ENCODE measurements around the gene PPP1R1B. TPM values are rescaled to one million over a fixed set of nuclear protein-coding genes. Genes with fewer than 3 reads are reported as not detected.

PPP1R1B gene
- total and polyA plus RNA-seq, 2 donors (not counting 1 experiment from before 2014, with no cell fraction given) = not detected

DNA sequence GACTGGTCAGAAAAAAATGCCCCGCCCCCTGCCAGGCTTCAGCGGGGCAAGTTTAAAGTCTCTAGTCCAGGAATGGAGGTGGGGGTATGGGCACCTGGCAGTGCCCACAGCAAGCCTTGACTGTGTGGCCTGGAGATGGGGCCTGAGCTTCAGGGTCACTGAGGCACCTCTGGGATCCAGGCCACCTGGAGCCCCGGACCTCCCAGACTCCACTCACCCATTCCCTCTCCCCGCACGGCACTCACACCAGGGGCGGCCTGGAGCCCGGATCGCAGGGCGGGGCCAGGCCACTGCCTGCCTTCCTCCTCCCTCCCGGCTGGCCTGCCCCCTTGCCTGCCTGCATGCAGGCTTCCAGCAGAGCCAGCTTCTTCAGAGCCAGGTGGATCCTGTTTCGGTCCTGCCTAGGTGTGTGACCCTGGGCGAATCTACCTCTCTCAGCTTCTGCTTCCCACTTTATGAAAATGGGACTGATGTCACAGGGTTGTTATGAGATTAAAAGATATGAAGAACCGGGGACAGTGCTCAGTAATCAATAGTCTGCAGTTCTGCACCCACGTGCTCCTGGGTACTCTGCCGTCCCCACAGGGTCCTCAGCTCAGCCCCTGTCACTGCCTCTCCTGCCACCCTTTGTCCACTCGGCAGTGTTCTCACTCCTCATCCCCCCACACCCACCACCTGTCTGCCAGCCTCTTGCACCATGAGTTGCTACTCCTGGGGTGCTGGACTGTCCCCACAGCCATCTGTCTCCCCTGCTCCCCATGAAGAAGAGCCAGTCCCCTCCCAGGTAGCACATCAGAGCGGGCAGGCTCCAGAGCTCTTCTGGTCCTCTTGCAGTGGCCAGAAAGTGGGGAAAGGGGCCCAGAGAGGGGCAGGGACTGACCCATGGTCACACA, 37.2 kb downstream of the PPP1R1B start:
- ChIA-PET POLR2A (interaction anchor here (0.6 kb wide), 2 partner anchors 67 to 276 kb away, joined by 4 to 7 read pairs; no protein-coding TSS in a partner anchor), CTCF (interaction anchor here (1.1 kb wide), 1 partner anchor 9 kb away, joined by 3 read pairs; no protein-coding TSS in a partner anchor)
- TF ChIP-seq CTCF (IDR thresholded peaks at IDR 0.05) = no peak
- TF ChIP-seq EZH2 (IDR thresholded peaks at IDR 0.05; ENCODE audit: borderline replicate concordance, insufficient read depth, low read depth, low read length, poor library complexity, severe bottlenecking) = no peak
- H4K20me1 ChIP-seq (ENCODE audit: control insufficient read depth, insufficient read depth, low read length, poor library complexity, severe bottlenecking) = no peaks in the 10 kb centered on the region
- Mint-ChIP-seq H3K4me3 (no peak overlapping the region), H3K27ac (no peak overlapping the region), H3K9me3 (ENCODE audit: insufficient read depth) (no peaks in the 10 kb centered on the region), H3K4me1 (peaks cover 41% of the 10 kb centered on the region), H3K27me3 (peaks cover 13% of the 10 kb centered on the region)
- H3K36me3 ChIP-seq (replicated peaks in 1 of 2; ENCODE audit: control extremely low read depth in 1 of 2, control insufficient read depth in 1 of 2, extremely low read depth in 1 of 2, insufficient read depth in 2 of 2, low read length in 1 of 2) = peaks cover 0 to 30% of the 10 kb centered on the region in 2 experiments
- peaks cover 44 to 57% of the 10 kb centered on the region in 2 donors for H3K4me1 ChIP-seq (ENCODE audit: control insufficient read depth in 2 of 2, insufficient read depth in 2 of 2, low read length in 2 of 2)
- H2AFZ ChIP-seq (ENCODE audit: insufficient read depth, low read depth, low read length, poor library complexity, severe bottlenecking) = no peak overlapping the region
- H3K79me2 ChIP-seq (ENCODE audit: control insufficient read depth, insufficient read depth, low read length) = peaks cover 7% of the 10 kb centered on the region
- no peak for DNase-seq
- H3K27ac ChIP-seq (ENCODE audit: low read length in 2 of 2) = no peak overlapping the region
- peaks cover 0 to 18% (median 7%) of the 10 kb centered on the region in 4 experiments for H3K27me3 ChIP-seq (replicated peaks in 1 of 4; ENCODE audit: control extremely low read depth in 1 of 4, control insufficient read depth in 3 of 4, insufficient read depth in 4 of 4, low read length in 3 of 4)
- intact Hi-C loops (cut with micrococcal nuclease) = no loop called here
- no peak overlapping the region for H3K9ac ChIP-seq (ENCODE audit: low read length)
- ATAC-seq (ENCODE audit: low read depth) = no peak
- H3K9me3 ChIP-seq (ENCODE audit: control extremely low read depth in 1 of 3, control insufficient read depth in 2 of 3, insufficient read depth in 1 of 3, low read length in 2 of 3) = no peaks in the 10 kb centered on the region
- 78% methylated on average over 12 of the region's 17 CpGs for WGBS (ENCODE audit: insufficient coverage)
- H3K4me2 ChIP-seq (replicated peaks; ENCODE audit: low read depth, low read length, poor library complexity, severe bottlenecking) = no peak overlapping the region
- H3K4me3 ChIP-seq (ENCODE audit: control extremely low read depth in 1 of 5, extremely low read depth in 1 of 5, insufficient read depth in 1 of 5, low read depth in 2 of 5, low read length in 4 of 5) = no peak overlapping the region

Measured in B cell (primary cell).